HG03521 (cell line): ENCODE measurements around the gene ZNF664.

Source experiments
- ATAC-seq: cut with Tn5 transposase; IDR thresholded peaks from one replicate; pipeline ENCODE4 v1.9.1; 2021; ENCODE audit warnings: mild to moderate bottlenecking, moderate library complexity; ENCODE audit not compliant: unreplicated experiment

ZNF664 gene

DNA sequence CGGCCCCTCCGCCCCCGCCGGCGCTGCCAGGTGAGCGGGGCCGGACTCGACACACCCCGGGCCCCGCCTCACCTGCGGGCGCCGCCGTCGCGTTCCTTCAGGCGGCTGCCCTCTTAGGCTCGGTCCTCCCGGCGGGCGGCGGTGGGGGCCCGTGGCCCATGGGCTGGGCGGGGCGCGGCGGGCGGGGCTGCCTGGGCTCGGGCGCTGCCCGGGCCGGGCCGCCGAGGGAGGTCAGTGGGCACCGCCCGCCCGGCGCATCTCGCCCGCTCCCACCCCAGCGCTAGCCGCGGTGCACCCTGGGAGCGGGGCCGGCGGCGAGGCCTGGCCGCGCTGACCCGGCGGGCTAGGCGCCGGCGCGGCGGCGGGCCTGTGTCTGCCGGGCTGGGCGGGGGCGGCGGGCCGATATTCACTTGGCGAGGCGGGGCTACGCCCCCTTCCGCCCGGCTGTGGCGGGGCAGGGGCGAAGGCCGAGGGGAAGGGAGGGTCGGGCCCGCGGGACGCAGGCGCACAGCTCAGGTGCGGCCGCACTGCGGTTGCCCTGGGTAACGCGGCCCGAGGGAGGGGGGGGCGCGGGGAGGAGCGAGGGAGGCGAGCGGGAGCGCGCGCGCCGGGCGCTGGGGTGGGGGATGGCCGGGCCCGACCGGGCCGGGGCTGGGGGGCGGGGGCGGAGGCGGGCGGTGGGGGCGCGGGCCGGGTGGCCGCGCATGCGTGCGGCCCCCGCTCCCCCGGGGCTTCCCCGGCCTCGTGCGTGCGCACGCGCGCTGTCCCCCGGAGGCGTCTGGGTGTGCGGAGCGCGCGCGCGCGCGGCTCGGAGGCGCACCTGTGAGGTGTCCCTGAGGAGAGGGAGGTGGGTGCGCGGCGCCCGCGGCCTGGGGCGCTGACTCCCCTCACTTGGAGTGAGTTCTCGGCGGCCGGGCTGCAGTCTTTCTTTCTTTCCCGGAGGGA lies at the start of gene ZNF664, which contains the start of gene CCDC92:
TSS of gene ZNF664 (plus strand) at position 759 of the 945 bp plus-strand sequence. CDS start 38,930 bp downstream, outside the sequence.
TSS of gene CCDC92 (minus strand) at position 375 of the 945 bp plus-strand sequence. CDS start 28,526 bp downstream, outside the sequence.
- ATAC-seq = peak; percentile 79

DNA sequence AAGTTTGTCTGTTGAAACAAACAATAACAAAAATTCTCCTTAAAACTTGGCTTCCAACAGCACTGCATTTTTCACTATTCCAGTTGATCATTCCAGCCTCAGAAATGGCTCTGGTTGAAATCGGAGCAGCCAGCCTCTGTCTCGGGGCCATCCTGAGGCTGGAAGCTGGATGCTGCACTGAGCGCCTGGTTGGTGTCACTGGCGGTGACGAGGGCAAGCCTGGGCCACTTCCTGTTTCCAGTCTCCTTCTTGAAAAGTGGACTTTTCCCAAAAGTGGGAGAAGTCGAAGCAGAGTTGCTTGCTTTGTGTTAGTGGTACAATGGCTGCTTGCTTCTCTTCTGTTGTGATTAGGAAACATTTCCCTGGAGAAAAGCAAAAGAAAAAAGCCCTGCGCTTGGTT lies 49.1 kb upstream of the ZNF664 start:
- ATAC-seq = no peak

DNA sequence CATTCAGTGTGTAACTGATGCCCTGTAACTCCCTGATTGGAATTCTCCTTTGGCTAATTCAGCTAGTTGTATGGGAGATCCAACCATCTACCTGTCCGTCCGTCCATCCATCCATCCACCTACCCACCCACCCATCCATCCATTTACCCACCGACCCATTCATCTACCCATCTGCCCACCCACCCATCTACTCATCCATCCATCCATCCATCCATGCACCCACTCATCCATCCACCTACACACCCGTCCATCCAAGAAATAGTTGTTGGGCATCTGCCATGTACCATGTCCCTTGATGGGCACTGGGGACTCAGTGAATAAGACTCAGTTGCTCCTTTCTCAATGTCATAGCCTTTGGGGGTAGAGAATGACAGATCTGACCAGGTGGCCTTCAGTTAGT lies 48.5 kb upstream of the ZNF664 start:
- no peak for ATAC-seq

DNA sequence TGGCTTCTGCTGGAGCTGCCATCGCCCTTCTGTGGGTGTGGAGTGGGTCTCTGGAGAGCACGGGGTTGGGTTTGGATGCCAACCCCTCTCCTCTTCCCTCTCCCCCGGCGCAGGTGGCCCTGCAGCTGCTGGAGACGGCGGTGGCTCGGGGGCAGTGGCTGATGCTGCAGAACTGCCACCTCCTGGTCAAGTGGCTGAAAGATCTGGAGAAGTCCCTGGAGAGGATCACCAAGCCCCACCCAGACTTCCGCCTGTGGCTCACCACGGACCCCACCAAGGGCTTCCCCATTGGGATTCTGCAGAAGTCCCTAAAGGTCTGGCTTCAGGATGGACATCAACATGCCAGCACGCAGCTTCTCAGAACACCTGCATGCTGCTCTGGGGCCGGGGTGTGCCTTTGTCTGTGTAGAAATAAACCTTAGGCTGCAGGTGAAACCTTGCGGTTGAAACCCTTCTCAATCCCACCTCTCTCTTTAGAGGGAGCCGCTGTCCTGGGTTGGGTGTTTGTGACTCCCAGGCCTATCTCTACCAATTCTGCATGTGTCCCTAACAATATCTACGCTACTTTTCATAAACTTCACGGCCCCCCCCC lies 44.6 kb upstream of the ZNF664 start:
- no peak for ATAC-seq

DNA sequence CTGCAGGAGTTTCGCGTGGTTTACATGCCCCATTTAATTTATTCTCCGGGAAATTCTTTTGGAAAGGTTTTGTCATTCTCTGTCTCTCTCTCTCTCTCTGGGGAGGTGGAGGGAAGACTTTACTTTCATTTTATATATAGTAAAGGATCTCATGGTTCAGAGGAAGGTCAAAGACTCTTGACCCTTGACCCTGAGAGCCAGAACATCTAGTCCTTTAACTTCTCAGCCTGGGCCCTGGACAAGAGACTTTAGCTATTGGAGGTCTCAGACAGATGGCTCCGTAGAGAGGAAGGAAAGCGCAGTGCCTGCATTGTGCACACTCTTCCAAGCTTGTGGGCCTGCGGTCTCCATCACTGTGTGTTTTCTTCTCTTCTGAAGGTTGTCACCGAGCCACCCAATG lies 44.1 kb upstream of the ZNF664 start:
- ATAC-seq = no peak

DNA sequence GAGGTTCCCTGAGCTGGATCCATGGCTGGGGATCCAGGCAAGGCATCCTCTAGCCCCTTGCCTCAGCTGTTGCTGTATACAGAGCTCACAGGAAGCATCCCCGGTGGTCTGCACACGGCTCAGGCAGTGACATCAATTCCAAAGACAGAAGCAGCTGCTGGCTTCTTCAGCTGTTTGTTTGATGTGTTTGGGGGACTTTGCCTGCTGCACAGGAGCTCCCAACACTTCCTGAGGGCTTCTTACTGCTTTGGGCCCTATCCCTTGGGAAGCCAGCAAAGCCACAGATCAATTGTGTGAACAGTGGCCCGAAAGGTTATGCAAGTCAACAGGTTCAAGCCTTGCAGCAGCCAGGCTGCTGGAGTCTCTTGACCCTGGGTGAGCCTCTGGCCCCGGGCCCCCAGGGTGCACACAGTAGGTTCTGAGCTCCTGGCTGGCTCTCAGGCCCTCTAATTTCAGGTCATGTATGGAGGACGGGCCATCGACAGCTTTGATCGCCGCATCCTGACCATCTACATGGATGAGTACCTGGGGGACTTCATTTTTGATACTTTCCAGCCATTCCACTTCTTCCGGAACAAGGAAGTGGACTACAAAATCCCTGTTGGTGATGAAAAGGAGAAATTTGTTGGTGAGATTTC lies 43.0 kb upstream of the ZNF664 start:
- no peak for ATAC-seq

DNA sequence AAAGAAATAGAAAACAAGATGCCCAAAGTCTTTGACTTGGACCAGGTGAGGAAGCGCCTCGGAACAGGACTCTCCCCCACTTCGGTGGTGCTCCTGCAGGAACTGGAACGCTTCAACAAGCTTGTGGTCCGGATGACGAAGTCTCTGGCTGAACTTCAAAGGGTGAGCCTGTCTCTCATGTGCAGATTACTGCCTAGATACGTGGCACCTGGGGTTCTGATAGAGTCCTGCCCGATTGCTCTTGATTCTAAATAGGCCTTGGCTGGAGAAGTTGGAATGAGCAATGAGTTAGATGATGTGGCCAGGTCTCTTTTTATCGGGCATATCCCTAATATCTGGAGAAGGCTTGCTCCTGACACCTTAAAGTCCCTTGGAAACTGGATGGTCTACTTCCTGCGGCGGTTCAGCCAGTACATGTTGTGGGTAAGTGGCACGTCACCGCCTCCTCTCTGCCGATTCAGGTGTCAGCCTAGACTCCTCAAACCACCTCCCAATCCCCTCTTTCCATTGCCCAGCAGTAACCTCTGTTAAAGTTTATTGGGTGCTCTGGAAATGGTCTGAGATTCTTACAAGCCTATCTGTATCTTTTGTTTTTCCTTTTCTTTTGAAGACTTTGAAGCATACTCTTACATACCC lies 41.2 kb upstream of the ZNF664 start:
- ATAC-seq = no peak

DNA sequence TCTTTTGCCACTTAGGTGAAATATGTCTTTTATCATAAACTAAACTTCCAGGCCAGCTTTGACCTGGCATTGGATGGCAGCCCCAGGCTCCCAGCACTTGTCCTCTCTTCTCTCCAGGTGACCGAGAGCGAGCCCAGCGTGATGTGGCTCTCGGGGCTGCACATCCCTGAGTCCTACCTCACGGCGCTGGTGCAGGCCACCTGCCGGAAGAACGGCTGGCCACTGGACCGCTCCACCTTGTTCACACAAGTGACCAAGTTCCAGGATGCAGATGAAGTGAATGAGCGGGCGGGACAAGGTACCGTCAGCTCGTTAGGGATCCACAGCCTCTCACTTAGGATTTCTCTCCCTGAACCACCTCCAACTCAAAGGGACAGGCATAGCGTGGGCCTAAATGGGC lies 39.8 kb upstream of the ZNF664 start:
- ATAC-seq = no peak

DNA sequence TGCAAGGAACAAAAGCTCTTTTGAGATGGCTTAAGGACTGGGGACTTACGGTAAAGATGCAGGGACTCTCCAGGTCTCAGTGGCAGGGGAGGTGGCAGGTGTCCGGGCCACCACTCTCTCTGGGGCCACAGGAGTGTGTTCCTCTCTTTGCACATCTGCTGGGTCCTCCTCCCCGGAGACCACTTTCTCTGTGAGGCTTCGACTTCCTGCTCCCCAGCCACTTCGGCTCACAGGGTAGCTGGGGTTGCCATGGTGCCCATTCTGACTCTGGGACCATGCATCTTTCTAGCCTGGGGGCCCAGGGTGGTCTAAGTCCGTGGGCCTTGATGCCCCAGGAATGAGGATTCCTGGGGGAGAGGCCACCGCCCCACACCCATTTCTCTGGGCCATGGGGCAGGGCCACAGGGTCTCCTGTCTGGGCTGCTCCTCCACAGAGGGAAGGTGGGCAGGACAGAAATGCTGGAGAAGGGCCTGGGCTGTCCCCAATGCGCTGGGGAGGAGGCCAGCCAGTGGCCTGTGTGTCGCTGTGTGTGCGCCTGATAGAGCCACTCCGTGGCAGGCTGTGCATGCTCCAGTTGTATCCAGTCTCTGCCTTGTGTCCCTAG lies 38.9 kb upstream of the ZNF664 start:
- ATAC-seq = no peak

DNA sequence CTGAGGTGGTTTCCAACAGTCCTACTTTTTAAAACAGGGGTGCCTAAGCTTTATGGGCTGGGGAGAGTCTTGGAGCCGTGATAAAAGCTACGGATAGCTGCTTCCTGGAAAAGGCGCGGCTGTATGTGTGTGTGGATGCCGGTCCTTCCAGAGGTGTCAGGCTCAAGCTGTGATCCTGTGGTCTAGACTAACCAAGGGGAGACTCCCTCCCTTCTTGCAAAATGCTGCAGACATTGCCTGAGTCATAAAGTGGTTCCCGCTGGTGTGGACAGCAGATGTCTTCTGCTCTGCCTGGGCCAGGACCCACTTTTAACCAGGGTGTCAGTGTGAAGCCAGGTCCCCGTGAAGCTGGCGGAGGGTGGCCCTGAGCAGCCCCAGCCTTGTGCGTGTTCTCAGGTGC lies 38.2 kb upstream of the ZNF664 start:
- ATAC-seq = no peak

DNA sequence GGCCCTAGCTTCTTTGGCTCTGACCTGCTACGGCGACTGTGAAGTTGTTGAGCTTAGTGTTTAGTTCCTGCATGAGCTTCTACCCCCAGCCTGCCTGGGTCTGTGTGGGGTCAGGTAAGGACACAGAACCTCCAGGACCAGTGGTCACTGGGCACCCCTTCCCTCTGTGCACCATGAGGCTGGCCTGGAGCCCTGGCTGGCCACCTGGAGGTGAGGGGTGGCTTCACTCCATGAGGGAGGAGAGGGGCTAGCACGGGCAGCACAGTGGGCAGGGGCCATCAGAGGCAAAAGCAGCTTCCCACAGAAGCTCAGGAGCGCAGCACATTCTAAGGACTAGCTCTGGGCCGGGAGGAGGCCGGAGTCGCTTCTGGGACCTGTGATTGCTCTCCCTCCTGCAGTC lies 37.1 kb upstream of the ZNF664 start:
- no peak for ATAC-seq

DNA sequence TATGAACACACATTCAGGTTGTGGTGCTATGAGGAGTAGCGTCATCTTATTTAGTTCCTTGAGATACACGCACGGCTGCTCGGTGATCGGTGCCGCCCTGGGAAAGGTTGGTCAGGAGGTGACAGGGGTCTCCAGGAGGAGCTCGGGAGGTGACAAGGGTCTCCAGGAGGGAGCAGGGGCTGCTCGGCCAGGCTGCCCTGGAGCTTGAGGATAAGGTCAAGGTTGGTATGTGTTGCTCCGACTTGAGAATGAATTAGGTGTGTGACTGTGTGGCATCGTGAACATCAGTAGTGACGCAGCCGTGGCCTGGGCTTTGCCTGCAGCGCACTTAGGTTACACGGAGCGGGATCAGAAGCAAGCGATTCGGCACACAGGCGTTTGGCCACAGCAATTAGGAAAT lies 36.5 kb upstream of the ZNF664 start:
- no peak for ATAC-seq

DNA sequence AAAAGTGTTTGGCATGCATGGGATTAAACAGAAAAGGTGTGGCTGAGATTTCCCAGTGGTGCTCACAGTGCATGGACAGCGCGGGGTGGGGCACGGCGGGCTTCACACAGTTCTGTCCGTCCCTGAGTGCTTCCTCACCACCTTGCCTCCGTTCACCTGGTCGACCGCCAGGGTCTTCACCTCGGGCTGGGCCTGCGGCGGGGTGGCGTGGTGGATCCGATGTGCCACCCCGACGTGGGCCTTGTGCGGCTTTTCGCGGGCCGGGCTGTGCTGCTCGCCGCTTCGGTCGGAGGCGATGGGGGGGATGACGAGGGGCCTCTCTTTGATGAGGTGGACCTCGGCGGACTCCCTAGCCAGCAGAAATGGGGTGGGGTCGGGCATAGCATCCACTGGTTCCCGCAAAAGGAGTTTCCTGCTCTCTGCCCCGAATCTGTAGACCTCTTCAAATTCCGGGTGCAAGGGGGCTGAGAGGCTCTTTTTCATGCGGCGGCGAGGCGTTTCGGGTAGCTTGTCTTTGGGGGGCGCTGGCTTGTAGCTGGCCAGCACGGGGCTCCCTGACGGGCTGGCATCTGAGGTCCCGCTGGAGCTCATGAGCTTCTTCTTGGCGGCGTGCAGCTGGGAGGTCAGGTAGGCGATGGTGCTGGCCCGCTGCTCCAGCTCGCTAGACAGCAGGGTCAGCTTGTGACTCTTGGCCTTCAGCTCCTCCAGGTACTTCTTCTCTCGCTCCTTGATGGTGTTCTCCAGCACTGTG lies 35.9 kb upstream of the ZNF664 start:
- no peak for ATAC-seq

DNA sequence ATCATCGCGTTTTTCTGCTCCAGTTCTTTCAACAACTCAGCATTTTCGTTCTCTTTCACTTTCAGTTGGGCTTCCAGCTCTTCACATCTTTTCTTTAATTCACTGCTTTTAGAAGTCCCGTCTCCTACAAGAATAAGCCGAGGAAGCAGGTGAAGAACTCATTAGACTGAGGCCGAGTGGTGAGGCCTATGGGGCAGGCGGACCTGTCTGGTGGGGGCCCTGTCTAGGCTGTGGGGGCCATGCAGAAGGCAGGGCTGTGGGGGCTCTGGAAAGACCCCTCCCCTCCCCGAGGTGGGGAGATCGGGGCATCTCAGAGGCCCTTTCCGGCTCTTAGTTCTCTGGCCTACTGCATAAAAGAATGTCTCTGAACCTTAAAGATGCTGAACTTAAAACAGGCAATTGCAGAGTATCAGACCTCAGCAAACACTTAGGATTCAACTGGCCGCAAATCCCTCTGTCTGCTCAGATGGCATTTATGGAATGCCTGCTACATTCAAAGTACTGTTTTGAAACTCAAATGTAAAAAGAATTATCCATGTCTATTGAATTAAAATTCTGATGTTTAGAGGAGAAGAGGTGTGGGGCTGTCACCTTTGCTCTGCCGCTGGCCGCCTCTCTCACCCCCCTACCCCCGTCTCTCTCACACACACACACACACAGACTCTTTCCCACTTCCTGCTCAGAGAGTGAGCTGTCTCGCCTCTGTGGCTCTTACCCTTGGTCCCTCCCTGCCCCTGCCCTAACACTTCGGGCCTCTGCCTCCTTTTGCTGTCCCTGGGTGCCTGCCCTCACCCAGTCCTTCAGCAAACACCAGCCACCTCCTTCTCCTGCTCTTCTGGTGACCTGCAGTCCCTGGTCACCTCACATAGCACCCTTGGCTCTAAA lies 35.1 kb upstream of the ZNF664 start:
- ATAC-seq = no peak

DNA sequence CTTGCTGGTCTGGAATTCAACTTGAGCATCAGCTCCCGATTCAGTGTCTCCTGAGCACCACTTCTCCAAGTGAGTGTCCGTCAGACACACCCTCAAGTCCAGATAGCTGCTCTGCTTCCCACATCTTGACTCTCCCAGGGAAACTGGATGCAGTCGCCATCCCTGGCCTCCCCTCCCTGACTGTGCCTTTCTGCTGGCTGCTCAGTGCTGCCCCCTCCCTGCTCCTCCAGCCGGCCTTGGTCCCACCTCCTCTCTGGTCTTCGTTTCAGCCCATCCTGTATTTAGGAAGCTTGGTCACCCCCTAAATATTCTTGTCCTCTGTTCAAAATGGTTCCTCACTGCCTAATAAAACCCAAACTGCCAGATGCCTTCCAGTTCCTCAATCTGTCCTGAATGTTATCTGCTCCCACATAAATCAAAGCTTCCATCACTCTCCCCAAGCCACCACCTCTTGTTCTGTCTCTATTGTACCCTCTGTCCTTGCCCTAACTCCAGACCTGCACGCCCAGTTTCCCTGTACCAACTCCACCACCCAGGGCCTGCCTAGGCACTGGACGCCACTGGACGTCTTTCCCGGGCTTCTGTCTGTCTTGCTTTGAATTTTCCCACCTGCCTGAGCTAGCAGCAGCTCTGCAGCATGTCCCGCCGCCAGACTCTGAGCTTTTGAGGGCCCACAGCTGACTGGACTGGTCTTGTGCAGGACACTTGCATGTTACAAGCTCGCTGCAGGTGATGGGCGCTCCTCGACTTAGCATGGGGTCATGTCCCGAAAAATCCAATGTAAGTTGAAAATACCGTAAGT lies 34.1 kb upstream of the ZNF664 start:
- no peak for ATAC-seq

DNA sequence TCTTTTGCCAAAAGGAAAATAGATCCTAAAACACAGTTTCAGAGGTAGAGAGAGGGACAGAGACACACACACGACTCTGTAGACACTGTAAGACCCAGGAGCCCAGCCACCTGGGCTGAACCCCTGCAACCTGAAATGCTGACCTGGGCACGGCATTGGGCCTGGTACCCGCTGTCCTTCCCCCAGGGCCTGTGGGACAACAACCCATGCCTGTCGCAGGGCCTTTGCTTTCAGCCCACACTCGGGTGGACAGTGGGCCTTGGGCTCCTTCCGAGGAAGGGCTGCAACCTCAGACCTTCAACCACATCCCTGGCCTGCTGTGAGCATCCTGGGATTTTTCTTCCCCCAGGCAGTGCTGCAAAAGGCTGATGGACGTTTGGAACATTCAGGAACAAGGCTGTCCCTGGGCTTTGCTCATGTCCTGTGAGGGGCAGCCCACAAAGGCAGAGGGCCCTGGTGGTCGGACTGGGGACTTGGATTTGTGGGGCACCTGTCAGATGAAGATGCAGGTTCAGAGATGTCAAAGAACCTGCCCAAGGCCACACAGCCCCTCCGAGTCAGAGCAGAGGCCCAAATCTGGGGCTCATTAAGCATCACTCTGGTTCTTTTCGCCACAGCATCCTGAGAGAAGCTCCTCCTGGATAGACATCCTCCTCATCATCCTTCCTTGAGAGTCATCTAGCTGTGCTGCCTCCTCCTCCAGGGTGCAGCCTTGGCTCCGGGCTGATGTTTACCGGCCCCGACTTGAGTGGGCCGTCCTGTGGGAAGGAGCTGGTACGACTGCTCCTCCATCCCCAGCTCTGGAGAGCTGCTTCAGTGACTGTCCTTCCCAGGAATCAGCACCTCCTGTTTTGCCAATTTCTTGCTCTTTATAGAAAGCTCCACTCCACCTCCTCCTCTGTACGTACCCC lies 33.0 kb upstream of the ZNF664 start:
- ATAC-seq = no peak

DNA sequence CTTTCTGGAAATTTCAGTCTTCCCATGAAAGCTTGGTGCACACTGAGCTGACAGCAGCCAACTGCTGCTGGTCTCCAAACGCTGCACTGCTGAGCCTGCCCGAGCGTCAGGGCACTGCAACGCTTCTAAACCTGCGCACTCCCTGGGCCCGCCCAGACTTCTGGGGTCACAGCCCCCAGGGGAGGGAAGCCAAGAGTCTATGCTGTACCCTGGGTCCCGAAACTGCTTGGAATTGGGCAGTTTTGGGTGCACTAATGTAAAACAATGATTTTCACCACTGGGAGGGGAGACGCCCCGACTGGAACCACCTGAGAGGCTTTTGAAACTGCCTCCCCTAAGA lies 32.4 kb upstream of the ZNF664 start:
- ATAC-seq = no peak
